ENCODE data around the gene EDRF1.

EDRF1 gene

DNA sequence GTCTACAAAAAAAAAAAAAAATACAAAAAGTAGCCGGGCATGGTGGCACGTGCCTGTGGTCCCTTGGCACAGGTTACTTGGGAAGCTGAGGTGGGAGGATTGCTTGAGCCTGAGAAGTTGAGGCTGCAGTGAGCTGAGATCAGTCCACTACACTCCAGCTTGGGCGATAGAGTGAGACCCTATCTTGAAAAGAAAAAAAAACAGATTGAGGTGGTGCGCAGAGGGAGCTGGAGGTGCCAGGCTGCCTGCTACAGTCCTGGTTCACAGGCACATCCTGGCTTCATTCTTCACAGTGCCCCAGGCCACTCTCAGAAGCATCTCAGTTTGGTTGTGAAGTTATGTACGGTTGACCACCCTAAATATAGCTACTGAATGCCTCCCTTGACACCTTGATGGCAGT, 51.3 kb downstream of the EDRF1 start:
- ChIA-PET POLR2A (interaction anchor here (0.8 kb wide), 1 partner anchor 51 kb away, joined by 3 read pairs; the partner anchor contains the start of gene EDRF1), CTCF (no interaction called here)
- H3K27ac ChIP-seq (ENCODE audit: extremely low read depth, low read depth, low read length): no peak overlapping the region
- peaks cover 0 to 22% of the 10 kb centered on the region in 2 experiments; a peak in 2 of 3 replicates for H3K36me3 ChIP-seq (ENCODE audit: control insufficient read depth in 2 of 2, insufficient read depth in 1 of 2, low read length in 2 of 2)
- H3K4me1 ChIP-seq (ENCODE audit: control insufficient read depth, insufficient read depth, low read length): peaks cover 4% of the 10 kb centered on the region; the same call in 1 of the 2 replicates
- H3K9me3 ChIP-seq (ENCODE audit: control insufficient read depth, insufficient read depth, low read depth, low read length): no peaks in the 10 kb centered on the region
- H3K4me3 ChIP-seq (ENCODE audit: low read depth, low read length): no peak overlapping the region
- TF ChIP-seq, protein P1, sequence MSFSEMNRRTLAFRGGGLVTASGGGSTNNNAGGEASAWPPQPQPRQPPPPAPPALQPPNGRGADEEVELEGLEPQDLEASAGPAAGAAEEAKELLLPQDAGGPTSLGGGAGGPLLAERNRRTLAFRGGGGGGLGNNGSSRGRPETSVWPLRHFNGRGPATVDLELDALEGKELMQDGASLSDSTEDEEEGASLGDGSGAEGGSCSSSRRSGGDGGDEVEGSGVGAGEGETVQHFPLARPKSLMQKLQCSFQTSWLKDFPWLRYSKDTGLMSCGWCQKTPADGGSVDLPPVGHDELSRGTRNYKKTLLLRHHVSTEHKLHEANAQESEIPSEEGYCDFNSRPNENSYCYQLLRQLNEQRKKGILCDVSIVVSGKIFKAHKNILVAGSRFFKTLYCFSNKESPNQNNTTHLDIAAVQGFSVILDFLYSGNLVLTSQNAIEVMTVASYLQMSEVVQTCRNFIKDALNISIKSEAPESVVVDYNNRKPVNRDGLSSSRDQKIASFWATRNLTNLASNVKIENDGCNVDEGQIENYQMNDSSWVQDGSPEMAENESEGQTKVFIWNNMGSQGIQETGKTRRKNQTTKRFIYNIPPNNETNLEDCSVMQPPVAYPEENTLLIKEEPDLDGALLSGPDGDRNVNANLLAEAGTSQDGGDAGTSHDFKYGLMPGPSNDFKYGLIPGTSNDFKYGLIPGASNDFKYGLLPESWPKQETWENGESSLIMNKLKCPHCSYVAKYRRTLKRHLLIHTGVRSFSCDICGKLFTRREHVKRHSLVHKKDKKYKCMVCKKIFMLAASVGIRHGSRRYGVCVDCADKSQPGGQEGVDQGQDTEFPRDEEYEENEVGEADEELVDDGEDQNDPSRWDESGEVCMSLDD (tag by site-specific recombination; IDR thresholded peaks at IDR 0.05): no peak
- no peak for TF ChIP-seq ZNF555 (tag by site-specific recombination; conservative IDR thresholded peaks at IDR 0.05)
- TF ChIP-seq ZNF274 (IDR thresholded peaks at IDR 0.05; ENCODE audit: low read length): no peak
- no peak for TF ChIP-seq ZNF274 (tag by site-specific recombination; IDR thresholded peaks at IDR 0.05; ENCODE audit: borderline replicate concordance)
- TF ChIP-seq, protein P2, sequence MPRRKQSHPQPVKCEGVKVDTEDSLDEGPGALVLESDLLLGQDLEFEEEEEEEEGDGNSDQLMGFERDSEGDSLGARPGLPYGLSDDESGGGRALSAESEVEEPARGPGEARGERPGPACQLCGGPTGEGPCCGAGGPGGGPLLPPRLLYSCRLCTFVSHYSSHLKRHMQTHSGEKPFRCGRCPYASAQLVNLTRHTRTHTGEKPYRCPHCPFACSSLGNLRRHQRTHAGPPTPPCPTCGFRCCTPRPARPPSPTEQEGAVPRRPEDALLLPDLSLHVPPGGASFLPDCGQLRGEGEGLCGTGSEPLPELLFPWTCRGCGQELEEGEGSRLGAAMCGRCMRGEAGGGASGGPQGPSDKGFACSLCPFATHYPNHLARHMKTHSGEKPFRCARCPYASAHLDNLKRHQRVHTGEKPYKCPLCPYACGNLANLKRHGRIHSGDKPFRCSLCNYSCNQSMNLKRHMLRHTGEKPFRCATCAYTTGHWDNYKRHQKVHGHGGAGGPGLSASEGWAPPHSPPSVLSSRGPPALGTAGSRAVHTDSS (tag by site-specific recombination; IDR thresholded peaks at IDR 0.05): no peak
- no peak for TF ChIP-seq ZFP41 (tag by site-specific recombination; IDR thresholded peaks at IDR 0.05; ENCODE audit: borderline replicate concordance)
- TF ChIP-seq ZXDB (tag by site-specific recombination; IDR thresholded peaks at IDR 0.05): no peak
- no peak for TF ChIP-seq GLI4 (tag by site-specific recombination; IDR thresholded peaks at IDR 0.05)
- TF ChIP-seq ZNF266 (tag by site-specific recombination; IDR thresholded peaks at IDR 0.05; ENCODE audit: low read depth): no peak
- TF ChIP-seq ZNF311 (tag by site-specific recombination; IDR thresholded peaks at IDR 0.05; ENCODE audit: borderline replicate concordance): no peak
- no peak for TF ChIP-seq GLIS2 (tag by site-specific recombination; IDR thresholded peaks at IDR 0.05)
- no peak for TF ChIP-seq ZNF423 (tag by site-specific recombination; IDR thresholded peaks at IDR 0.05)

DNA sequence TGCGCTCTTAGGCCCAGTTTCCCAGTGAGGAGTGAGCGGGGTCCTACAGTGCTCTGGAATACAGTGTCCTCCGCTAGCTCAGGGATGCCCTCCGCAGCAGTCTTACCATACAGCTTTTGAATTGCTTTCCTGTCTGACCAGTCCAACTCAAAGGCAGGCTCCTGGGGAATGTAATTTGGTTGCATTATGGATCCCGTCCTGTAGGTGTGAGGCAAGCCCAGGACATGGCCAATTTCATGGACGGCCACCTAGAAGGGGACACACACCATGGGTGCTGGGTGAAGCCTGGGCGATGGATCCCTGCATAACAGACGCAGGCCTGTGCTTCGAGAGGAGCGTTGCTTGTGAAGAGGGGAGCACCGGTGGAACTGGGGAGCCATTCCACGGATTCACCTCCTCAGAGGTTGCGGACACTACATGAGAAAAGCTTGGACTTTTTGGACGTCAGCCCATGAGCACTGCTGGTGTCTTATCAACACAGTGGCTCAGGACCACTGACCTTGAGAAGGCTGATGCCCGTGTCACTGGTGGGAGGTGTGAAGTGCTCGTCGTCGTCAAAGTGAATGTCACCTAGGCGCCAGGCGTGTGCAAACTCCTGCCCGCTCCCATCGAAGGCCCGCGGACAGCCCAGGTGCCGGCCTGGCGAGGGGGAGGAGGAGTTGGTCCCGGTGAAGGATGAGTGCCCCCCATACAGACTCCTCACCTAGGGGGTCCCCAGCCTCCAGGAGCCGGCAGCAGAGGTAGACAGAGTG, 52.8 kb downstream of the EDRF1 start:
- H3K9me3 ChIP-seq (ENCODE audit: control insufficient read depth, insufficient read depth, low read depth, low read length): no peaks in the 10 kb centered on the region
- H3K4me1 ChIP-seq (ENCODE audit: control insufficient read depth, insufficient read depth, low read length): peaks cover 4% of the 10 kb centered on the region; the same call in 1 of the 2 replicates
- no peak overlapping the region for H3K27ac ChIP-seq (ENCODE audit: extremely low read depth, low read depth, low read length)
- TF ChIP-seq ZNF426 (tag by site-specific recombination; IDR thresholded peaks at IDR 0.05) (no peak), ZNF10 (tag by site-specific recombination; IDR thresholded peaks at IDR 0.05) (no peak), ZNF660 (tag by site-specific recombination; IDR thresholded peaks at IDR 0.05) (no peak), ZNF335 (tag by site-specific recombination; conservative IDR thresholded peaks at IDR 0.05) (no peak), ZNF596 (tag by site-specific recombination; IDR thresholded peaks at IDR 0.05) (no peak), SP7 (tag by site-specific recombination; IDR thresholded peaks at IDR 0.05) (no peak), ZNF211 (tag by site-specific recombination; IDR thresholded peaks at IDR 0.05; ENCODE audit: low read depth) (no peak), ZNF292 (tag by site-specific recombination; IDR thresholded peaks at IDR 0.05; ENCODE audit: borderline replicate concordance, low read depth) (no peak), ZNF302 (tag by site-specific recombination; IDR thresholded peaks at IDR 0.05; ENCODE audit: low read depth) (no peak), ZNF76 (tag by site-specific recombination; IDR thresholded peaks at IDR 0.05; ENCODE audit: borderline replicate concordance, low read depth) (no peak)
- peaks cover 0 to 9% of the 10 kb centered on the region in 2 experiments; a peak in 1 of 3 replicates for H3K36me3 ChIP-seq (ENCODE audit: control insufficient read depth in 2 of 2, insufficient read depth in 1 of 2, low read length in 2 of 2)
- CTCF ChIA-PET: no interaction called here
- no peak overlapping the region for H3K4me3 ChIP-seq (ENCODE audit: low read depth, low read length)
- POLR2A ChIA-PET: interaction anchor here (0.7 kb wide), 1 partner anchor 753 kb away, joined by 4 read pairs; no protein-coding TSS in a partner anchor

All from HEK293 (cell line).